ENCODE measurements around the gene EDA. TPM values are rescaled to one million over a fixed set of nuclear protein-coding genes. Genes with fewer than 3 reads are reported as not detected.

EDA gene
- total and polyA plus RNA-seq, 7 donors: 0.82 to 6.4 (median 3.6) TPM

GRCh38 chrX:70012756-70013155 is 396.8 kb downstream of the EDA start:
- H3K27ac ChIP-seq: no peak overlapping the region
- intact Hi-C loops (cut with DNase I): no loop called here
- H3K4me1 ChIP-seq: no peaks in the 10 kb centered on the region
- H3K36me3 ChIP-seq: no peaks in the 10 kb centered on the region
- DNase-seq: no peak
- no peaks in the 10 kb centered on the region for H3K9me3 ChIP-seq
- WGBS, 2 donors: 78 to 89% methylated on average over 4 of the region's 4 CpGs
- no peak for TF ChIP-seq POLR2A (IDR thresholded peaks at IDR 0.05)
- TF ChIP-seq CTCF (IDR thresholded peaks at IDR 0.05): no peak
- no peak for TF ChIP-seq POLR2AphosphoS5 (IDR thresholded peaks at IDR 0.05)
- no peak for TF ChIP-seq EP300 (IDR thresholded peaks at IDR 0.05)
- H3K4me3 ChIP-seq: no peak overlapping the region
- H3K27me3 ChIP-seq: no peaks in the 10 kb centered on the region

DNA sequence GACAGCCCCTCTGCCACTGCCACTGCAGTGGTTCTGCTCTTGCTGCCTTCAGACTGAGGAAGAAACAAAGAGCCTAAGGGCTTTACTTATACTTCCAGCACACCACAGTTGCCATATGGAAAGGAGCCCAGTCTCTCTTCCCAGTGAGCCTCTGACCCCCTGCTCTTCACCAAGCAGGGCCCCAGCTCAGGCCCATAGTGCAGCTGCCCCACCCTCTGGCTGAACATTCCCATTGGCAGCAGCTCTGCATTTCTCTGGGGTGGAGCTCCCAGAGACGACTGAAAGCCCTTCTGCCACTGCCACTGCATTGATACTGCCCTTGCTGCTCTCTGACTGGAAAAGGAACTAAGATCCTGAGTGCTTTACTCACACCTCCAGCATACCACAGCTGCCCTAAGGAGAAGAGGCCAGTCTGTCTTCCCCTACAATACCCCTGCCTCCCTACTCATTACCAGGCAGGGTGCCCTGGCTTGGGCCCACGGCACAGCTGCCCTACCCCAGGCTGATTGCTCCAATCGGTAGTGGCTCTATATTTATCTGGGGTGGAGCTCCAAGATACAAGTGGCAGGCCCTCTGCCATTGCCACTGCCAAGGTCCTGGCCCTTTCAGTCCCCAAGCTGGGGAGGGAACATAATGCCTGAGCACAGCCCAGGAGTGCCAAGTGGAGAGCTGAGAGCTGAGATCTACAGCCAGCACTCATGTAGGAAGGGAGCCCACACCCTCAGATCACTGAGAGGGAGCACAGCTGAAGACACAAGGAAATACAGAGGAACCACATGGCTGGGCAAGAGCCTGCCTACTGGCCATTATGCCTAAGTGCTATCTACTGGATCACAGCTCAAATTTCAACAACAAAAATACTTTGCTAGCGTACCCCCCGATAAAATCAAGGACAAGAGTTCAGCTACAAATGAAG is 397.8 kb downstream of the EDA start:
- Histone ChIP-seq H3K36me3 (no peaks in the 10 kb centered on the region), H3K9me3 (no peaks in the 10 kb centered on the region), H3K27ac (no peak overlapping the region), H3K4me3 (no peak overlapping the region), H3K27me3 (no peaks in the 10 kb centered on the region), H3K4me1 (no peaks in the 10 kb centered on the region)
- no peak for DNase-seq
- intact Hi-C loops (cut with DNase I): no loop called here
- TF ChIP-seq POLR2AphosphoS5 (IDR thresholded peaks at IDR 0.05) (no peak), EP300 (IDR thresholded peaks at IDR 0.05) (no peak), POLR2A (IDR thresholded peaks at IDR 0.05) (no peak), CTCF (IDR thresholded peaks at IDR 0.05) (no peak)
- WGBS, 2 donors: 40 to 65% methylated on average over 5 of the region's 5 CpGs

- no peaks in the 10 kb centered on the region for H3K4me1 ChIP-seq
- 84 to 95% methylated on average over 2 of the region's 2 CpGs for WGBS, 2 donors
- H3K9me3 ChIP-seq: no peaks in the 10 kb centered on the region
- intact Hi-C loops (cut with DNase I): no loop called here
- DNase-seq: no peak
- H3K27ac ChIP-seq: no peak overlapping the region
- TF ChIP-seq EP300 (IDR thresholded peaks at IDR 0.05): no peak
- no peak for TF ChIP-seq POLR2A (IDR thresholded peaks at IDR 0.05)
- no peak for TF ChIP-seq CTCF (IDR thresholded peaks at IDR 0.05)
- no peak for TF ChIP-seq POLR2AphosphoS5 (IDR thresholded peaks at IDR 0.05)
- no peaks in the 10 kb centered on the region for H3K36me3 ChIP-seq
- H3K27me3 ChIP-seq: no peaks in the 10 kb centered on the region
- no peak overlapping the region for H3K4me3 ChIP-seq
Measured at GRCh38 chrX:70016513-70016912, 400.6 kb downstream of the EDA start.

- 56 to 80% methylated on average over 4 of the region's 4 CpGs for WGBS, 2 donors
- intact Hi-C loops (cut with DNase I): no loop called here
Measured at GRCh38 chrX:70022616-70023015, 406.7 kb downstream of the EDA start.

More at GRCh38 chrX:70022616-70023015, 406.7 kb downstream of the EDA start:
- no peak for TF ChIP-seq POLR2A (IDR thresholded peaks at IDR 0.05)
- TF ChIP-seq EP300 (IDR thresholded peaks at IDR 0.05): no peak
- no peak for TF ChIP-seq POLR2AphosphoS5 (IDR thresholded peaks at IDR 0.05)
- TF ChIP-seq CTCF (IDR thresholded peaks at IDR 0.05): no peak
- Histone ChIP-seq H3K9me3 (no peaks in the 10 kb centered on the region), H3K27me3 (no peaks in the 10 kb centered on the region), H3K4me1 (no peaks in the 10 kb centered on the region), H3K27ac (no peak overlapping the region), H3K36me3 (no peaks in the 10 kb centered on the region), H3K4me3 (no peak overlapping the region)
- no peak for DNase-seq
